Skin epidermis (tissue), 12 donors: ENCODE results near the gene NELFB.
A peak's percentile ranks its signal among the peaks of the same experiment; 100 is the strongest.

Source experiments
- H3K27ac ChIP-seq, 21 experiments: fragments of 200-600 bp; sonication (generic) in 11 of 21; one replicate each; pipeline ENCODE4 v1.5.0; 2020; ENCODE audit warnings: mild to moderate bottlenecking in 3 of 21, inconsistent platforms in 2 of 21, moderate library complexity in 2 of 21
- H3K4me3 ChIP-seq, 7 experiments: fragments of 200-600 bp; sonication (generic) in 2 of 7; one replicate each; pipeline ENCODE4 v1.5.0; 2020; ENCODE audit warnings: inconsistent platforms in 2 of 7, mild to moderate bottlenecking in 2 of 7, moderate library complexity in 1 of 7

Gene NELFB

GRCh38 chr9:137306850-137307254 lies 51.7 kb downstream of the NELFB start:
- H3K4me3 ChIP-seq = no peak overlapping the region
- H3K27ac ChIP-seq = peak overlapping the region in 14 of 21 experiments; percentile 27 to 93 (median 78)

GRCh38 chr9:137307255-137308056 lies 52.3 kb downstream of the NELFB start:
- Histone ChIP-seq H3K27ac (peak overlapping the region in 8 of 21 experiments; percentile 11 to 93 (median 86)), H3K4me3 (no peak overlapping the region)

GRCh38 chr9:137308057-137308619 lies 53.0 kb downstream of the NELFB start:
- peak overlapping the region in 3 of 21 experiments; percentile 9 to 23 (median 11) for H3K27ac ChIP-seq
- H3K4me3 ChIP-seq = no peak overlapping the region

- Histone ChIP-seq H3K4me3 (no peak overlapping the region), H3K27ac (peak overlapping the region in 9 of 21 experiments; percentile 17 to 92 (median 88))
These were observed 54.5 kb downstream of the NELFB start for GRCh38 chr9:137309368-137310188.

GRCh38 chr9:137310189-137311052 lies 55.3 kb downstream of the NELFB start:
- peak overlapping the region; percentile 61 to 92 (median 85) for H3K27ac ChIP-seq
- no peak overlapping the region for H3K4me3 ChIP-seq

- H3K4me3 ChIP-seq = no peak overlapping the region
- peak overlapping the region; percentile 61 to 92 (median 85) for H3K27ac ChIP-seq
These were observed 56.3 kb downstream of the NELFB start for GRCh38 chr9:137311171-137311985.

GRCh38 chr9:137311986-137312851 lies 57.1 kb downstream of the NELFB start:
- Histone ChIP-seq H3K27ac (peak overlapping the region; percentile 58 to 92 (median 85)), H3K4me3 (no peak overlapping the region)

GRCh38 chr9:137312852-137313325 lies 57.8 kb downstream of the NELFB start:
- peak overlapping the region in 17 of 21 experiments; percentile 33 to 92 (median 86) for H3K27ac ChIP-seq
- no peak overlapping the region for H3K4me3 ChIP-seq

GRCh38 chr9:137313326-137313936 lies 58.3 kb downstream of the NELFB start:
- Histone ChIP-seq H3K4me3 (no peak overlapping the region), H3K27ac (peak overlapping the region in 12 of 21 experiments; percentile 7 to 92 (median 86))

- peak overlapping the region in 7 of 21 experiments; percentile 7 to 92 (median 86) for H3K27ac ChIP-seq
- no peak overlapping the region for H3K4me3 ChIP-seq
These were observed 58.9 kb downstream of the NELFB start for GRCh38 chr9:137313956-137314560.

GRCh38 chr9:137314561-137315560 lies 59.7 kb downstream of the NELFB start:
- Histone ChIP-seq H3K4me3 (no peak overlapping the region), H3K27ac (peak overlapping the region in 14 of 21 experiments; percentile 7 to 92 (median 54))

GRCh38 chr9:137315581-137316011 lies 60.5 kb downstream of the NELFB start:
- Histone ChIP-seq H3K27ac (peak overlapping the region in 16 of 21 experiments; percentile 6 to 86 (median 52)), H3K4me3 (peak overlapping the region in 2 of 7 experiments; percentile 5 to 25)

- peak overlapping the region in 16 of 21 experiments; percentile 6 to 86 (median 52) for H3K27ac ChIP-seq
- peak overlapping the region in 6 of 7 experiments; percentile 5 to 26 (median 10) for H3K4me3 ChIP-seq
These were observed 61.2 kb downstream of the NELFB start for GRCh38 chr9:137316012-137316981.
